ENCODE results near the gene TBC1D8.

DNA sequence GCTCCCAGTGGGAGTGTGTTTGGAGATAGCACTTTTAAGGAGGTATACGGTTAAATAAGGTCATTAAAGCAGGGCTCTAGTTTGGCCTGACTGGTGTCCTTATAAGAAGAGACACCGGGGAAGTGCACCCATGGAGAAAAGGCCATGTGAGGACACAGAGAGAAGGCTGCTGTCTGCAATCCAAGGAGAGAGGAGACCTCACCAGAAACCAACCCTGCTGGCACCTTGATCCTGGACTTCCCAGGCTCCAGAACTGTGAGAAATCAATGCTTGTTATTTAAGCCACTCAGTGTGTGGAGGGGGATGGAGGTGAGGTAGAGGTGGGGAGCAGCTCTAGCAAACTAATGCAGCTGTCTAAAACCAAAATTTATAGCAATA, 87.1 kb downstream of the TBC1D8 start:
- TF ChIP-seq JUND (IDR thresholded peaks at IDR 0.05; ENCODE audit: low read length) (no peak), TAF1 (IDR thresholded peaks at IDR 0.05; ENCODE audit: low read depth, low read length) (no peak), POU5F1 (IDR thresholded peaks at IDR 0.05; ENCODE audit: low read depth, low read length) (no peak)
